ENCODE measurements around the gene CTSW.
"Not testable (repeated sequence)": the region's sequence is repeated elsewhere in the genome, so short reads cannot be mapped to it uniquely, and the experiment has no call there.

The CTSW gene

DNA sequence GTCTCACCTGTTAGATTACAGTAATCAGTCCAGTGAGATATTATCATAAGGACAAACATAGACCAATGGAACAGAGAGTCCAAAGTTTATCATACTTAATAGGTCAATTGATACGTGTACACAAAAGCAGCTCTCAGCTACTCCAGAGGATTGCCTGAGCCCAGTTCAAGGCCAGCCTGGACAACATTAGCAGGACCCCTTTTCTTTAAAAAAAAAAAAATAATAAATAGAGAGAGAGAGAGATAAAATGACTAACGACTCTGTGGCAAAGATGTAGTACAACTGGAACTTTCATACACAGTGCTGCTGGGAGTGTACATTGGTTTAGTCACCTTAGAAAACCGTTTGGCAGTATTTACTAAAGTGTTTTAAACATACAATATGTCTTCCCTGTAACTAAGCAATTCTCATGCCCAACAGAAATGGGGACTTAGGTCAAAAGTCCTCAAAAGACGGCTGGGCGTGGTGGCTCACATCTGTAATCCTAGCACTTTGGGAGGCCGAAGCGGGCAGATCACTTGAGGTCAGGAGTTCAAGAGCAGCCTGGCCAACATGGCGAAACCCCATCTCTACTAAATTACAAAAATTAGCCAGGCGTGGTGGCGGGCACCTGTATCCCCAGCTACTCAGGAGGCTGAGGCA is 35.3 kb upstream of the CTSW start:
- no peak for DNase-seq (ENCODE audit: extremely low read depth, insufficient read length)
- H3K4me3 ChIP-seq (replicated peaks; ENCODE audit: low read depth, low read length): no peak overlapping the region
- TF ChIP-seq, protein P1, sequence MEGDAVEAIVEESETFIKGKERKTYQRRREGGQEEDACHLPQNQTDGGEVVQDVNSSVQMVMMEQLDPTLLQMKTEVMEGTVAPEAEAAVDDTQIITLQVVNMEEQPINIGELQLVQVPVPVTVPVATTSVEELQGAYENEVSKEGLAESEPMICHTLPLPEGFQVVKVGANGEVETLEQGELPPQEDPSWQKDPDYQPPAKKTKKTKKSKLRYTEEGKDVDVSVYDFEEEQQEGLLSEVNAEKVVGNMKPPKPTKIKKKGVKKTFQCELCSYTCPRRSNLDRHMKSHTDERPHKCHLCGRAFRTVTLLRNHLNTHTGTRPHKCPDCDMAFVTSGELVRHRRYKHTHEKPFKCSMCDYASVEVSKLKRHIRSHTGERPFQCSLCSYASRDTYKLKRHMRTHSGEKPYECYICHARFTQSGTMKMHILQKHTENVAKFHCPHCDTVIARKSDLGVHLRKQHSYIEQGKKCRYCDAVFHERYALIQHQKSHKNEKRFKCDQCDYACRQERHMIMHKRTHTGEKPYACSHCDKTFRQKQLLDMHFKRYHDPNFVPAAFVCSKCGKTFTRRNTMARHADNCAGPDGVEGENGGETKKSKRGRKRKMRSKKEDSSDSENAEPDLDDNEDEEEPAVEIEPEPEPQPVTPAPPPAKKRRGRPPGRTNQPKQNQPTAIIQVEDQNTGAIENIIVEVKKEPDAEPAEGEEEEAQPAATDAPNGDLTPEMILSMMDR (IDR thresholded peaks at IDR 0.05; ENCODE audit: insufficient read depth, low read length, poor library complexity, severe bottlenecking): no peak

DNA sequence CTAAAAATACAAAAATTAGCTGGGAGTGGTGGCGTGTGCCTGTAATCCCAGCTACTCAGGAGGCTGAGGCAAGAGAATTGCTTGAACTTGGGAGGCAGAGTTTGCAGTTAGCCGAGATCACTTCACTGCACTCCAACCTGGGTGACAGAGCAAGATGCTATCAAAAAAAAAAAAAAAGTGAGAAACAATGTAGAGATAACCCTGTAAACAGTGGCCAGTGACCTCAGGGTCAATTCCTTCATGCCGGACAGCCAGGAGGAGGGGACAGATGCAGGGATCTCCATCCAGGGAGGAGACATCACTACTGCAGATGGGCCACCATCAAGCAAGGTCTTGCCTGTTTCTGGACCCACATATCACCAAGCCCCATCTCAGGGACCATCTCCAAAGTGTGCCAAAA is 31.9 kb upstream of the CTSW start:
- TF ChIP-seq, protein P1 (IDR thresholded peaks at IDR 0.05; ENCODE audit: insufficient read depth, low read length, poor library complexity, severe bottlenecking): no peak
- DNase-seq (ENCODE audit: extremely low read depth, insufficient read length): no peak
- Histone ChIP-seq H3K36me3 (ENCODE audit: control insufficient read depth, insufficient read depth, low read length) (peaks cover 10% of the 10 kb centered on the region), H3K4me3 (replicated peaks; ENCODE audit: low read depth, low read length) (no peak overlapping the region), H3K27me3 (replicated peaks; ENCODE audit: control insufficient read depth, insufficient read depth, low read length) (no peaks in the 10 kb centered on the region)

More for the DNA sequence above, 35.3 kb upstream of the CTSW start:
- H3K36me3 ChIP-seq (ENCODE audit: control insufficient read depth, insufficient read depth, low read length): no peaks in the 10 kb centered on the region
- no peaks in the 10 kb centered on the region for H3K27me3 ChIP-seq (replicated peaks; ENCODE audit: control insufficient read depth, insufficient read depth, low read length)

DNA sequence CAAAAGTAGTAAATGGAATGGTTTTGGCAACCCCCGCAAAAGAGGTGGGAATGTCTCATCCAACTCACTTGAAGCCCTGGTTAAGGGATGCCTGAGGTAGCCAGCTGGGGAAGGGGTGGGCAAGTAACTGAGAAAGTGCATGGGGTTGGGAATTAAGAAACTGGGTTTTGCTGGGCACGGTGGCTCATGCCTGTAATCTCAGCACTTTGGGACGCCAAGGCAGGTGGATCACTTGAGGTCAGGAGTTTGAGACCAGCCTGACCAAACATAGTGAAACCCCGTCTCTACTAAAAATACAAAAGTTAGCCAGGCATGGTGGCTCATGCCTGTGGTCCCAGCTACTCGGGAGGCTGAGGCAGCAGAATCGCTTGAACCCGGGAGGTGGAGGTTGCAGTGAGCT is 30.9 kb upstream of the CTSW start:
- H3K36me3 ChIP-seq (ENCODE audit: control insufficient read depth, insufficient read depth, low read length): peaks cover 19% of the 10 kb centered on the region
- not testable (repeated sequence) for H3K4me3 ChIP-seq (replicated peaks; ENCODE audit: low read depth, low read length); DNase-seq (ENCODE audit: extremely low read depth, insufficient read length); H3K27me3 ChIP-seq (replicated peaks; ENCODE audit: control insufficient read depth, insufficient read depth, low read length)

DNA sequence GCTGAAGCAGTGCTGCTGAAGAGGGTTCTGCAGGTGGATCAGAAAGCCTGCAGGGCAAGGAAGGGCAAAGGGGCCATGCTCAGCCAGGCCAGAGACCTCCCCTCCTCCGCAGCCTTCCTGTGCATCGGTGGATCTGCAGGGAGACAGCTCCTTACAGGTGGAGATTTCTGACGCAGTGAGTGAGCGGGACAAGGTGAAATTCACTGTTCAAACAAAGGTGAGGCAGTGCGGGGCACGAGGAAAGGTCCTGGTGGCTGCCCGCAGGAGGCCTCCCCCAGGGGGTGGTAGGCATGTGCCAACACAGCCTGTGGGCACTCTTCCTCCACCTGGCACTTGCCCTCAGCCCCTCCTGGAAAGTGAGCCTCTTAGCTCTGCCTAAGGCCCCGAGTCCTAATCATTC is 30.3 kb upstream of the CTSW start:
- no peak overlapping the region for H3K4me3 ChIP-seq (replicated peaks; ENCODE audit: low read depth, low read length)
- H3K36me3 ChIP-seq (ENCODE audit: control insufficient read depth, insufficient read depth, low read length): peaks cover 21% of the 10 kb centered on the region
- H3K27me3 ChIP-seq (replicated peaks; ENCODE audit: control insufficient read depth, insufficient read depth, low read length): no peaks in the 10 kb centered on the region
- DNase-seq (ENCODE audit: extremely low read depth, insufficient read length): no peak
- TF ChIP-seq, protein P1 (IDR thresholded peaks at IDR 0.05; ENCODE audit: insufficient read depth, low read length, poor library complexity, severe bottlenecking): no peak

DNA sequence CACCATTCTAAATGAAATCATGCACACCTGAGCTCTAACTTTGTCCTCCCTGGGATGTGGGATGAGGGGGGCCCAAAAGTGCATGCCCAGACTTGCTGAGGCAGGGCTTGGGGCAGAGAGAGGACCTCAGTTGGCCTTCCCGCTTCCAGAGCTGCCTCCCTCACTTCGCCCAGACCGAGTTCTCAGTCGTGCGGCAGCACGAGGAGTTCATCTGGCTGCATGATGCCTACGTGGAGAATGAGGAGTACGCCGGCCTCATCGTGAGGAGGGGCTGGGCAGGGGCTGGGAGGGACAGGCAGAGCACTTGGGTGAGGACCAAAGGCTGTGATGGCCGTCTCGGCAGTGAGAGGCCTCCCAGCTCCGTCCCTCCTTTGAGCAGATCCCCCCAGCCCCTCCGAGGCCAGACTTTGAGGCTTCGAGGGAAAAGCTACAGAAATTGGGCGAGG is 29.8 kb upstream of the CTSW start:
- DNase-seq (ENCODE audit: extremely low read depth, insufficient read length): no peak
- Histone ChIP-seq H3K27me3 (replicated peaks; ENCODE audit: control insufficient read depth, insufficient read depth, low read length) (no peaks in the 10 kb centered on the region), H3K36me3 (ENCODE audit: control insufficient read depth, insufficient read depth, low read length) (peaks cover 26% of the 10 kb centered on the region), H3K4me3 (replicated peaks; ENCODE audit: low read depth, low read length) (no peak overlapping the region)
- TF ChIP-seq, protein P1 (IDR thresholded peaks at IDR 0.05; ENCODE audit: insufficient read depth, low read length, poor library complexity, severe bottlenecking): no peak

DNA sequence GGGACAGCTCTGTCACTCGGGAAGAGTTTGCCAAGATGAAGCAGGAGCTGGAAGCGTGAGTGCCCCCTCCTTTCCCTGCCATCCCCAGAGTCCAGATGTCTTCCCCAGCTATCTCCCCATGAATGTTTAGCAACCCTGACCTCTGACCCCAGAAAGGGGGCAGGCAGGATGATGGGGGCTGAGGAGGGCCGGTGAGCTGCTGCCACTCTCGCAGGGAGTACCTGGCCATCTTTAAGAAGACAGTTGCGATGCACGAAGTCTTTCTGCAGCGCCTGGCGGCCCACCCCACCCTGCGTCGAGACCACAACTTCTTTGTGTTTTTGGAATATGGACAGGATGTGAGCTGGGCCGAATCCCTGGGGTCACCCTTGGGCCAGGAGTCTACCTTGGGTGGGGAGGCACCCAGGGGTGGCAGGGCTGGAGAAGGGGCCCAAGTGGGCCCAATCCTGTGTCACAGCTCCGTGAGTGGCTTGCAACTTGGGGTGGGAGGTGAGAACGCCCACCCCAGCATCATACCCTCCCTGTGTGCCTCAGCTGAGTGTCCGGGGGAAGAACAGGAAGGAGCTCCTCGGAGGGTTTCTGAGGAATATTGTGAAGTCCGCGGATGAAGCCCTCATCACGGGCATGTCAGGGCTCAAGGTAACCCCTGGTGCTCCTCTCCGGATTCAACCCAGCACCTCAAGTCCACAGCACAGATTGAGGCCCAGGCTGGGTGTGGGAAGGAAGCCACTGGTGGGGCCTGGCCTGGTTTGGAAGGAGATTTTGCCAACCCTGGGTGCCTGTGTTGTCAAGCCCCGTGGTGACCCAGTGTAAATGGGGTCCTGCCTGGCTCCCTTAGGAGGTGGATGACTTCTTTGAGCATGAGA is 29.2 kb upstream of the CTSW start:
- peaks cover 32% of the 10 kb centered on the region for H3K36me3 ChIP-seq (ENCODE audit: control insufficient read depth, insufficient read depth, low read length)
- TF ChIP-seq, protein P1 (IDR thresholded peaks at IDR 0.05; ENCODE audit: insufficient read depth, low read length, poor library complexity, severe bottlenecking): no peak
- DNase-seq (ENCODE audit: extremely low read depth, insufficient read length): no peak
- no peak overlapping the region for H3K4me3 ChIP-seq (replicated peaks; ENCODE audit: low read depth, low read length)
- H3K27me3 ChIP-seq (replicated peaks; ENCODE audit: control insufficient read depth, insufficient read depth, low read length): no peaks in the 10 kb centered on the region

Measured in GM06990 (cell line).